Cardiac muscle cell (in vitro differentiated cells and primary cell): ENCODE results near the gene HTN1. TPM values are rescaled to one million over a fixed set of nuclear protein-coding genes. Genes with fewer than 3 reads are reported as not detected.
"Not testable (repeated sequence)": the region's sequence is repeated elsewhere in the genome, so short reads cannot be mapped to it uniquely, and the experiment has no call there.

ENCODE experiments used
- DNase-seq, 2 donors: peaks; one replicate each; pipeline versions ENCODE4 v3.0.0 to v3.0.0-alpha.2; 2010 to 2017; ENCODE audit warnings: low read depth in 1 of 2, low spot score in 1 of 2
- H3K27ac ChIP-seq: fragments of 200-600 bp; sonication (generic); 2 replicates; pipeline ENCODE4 v1.5.1; 2016
- H3K27me3 ChIP-seq: fragments of 200-600 bp; sonication (generic); 2 replicates; pipeline ENCODE4 v1.6.0; 2016; ENCODE audit warnings: control low read depth
- H3K36me3 ChIP-seq: fragments of 200-600 bp; sonication (generic); 2 replicates; pipeline ENCODE4 v1.5.1; 2016; ENCODE audit warnings: control low read depth
- H3K4me1 ChIP-seq: fragments of 200-600 bp; sonication (generic); 2 replicates; pipeline ENCODE4 v1.8.1; 2017; ENCODE audit warnings: low read depth, mild to moderate bottlenecking, mixed run types
- H3K4me3 ChIP-seq: fragments of 200-600 bp; sonication (generic); 2 replicates; pipeline ENCODE4 v1.5.1; 2016; ENCODE audit warnings: mild to moderate bottlenecking
- H3K9me3 ChIP-seq: fragments of 200-600 bp; sonication (generic); 2 replicates; pipeline ENCODE4 v1.5.1; 2017; ENCODE audit warnings: low read depth, mild to moderate bottlenecking, control low read depth
- polyA plus RNA-seq: library from polyadenylated mRNA; unstranded; fragments of >200 nt; fragmentation: Nextera tagmentation; extraction: Ambion mirVana; gene quantifications from 2 replicates; pipeline ENCODE4 v1.2.1, GENCODE V29; 2016
- total RNA-seq: library from RNA; depleted of rRNA; stranded (reverse); fragments of >200 nt; gene quantifications from 2 replicates; pipeline ENCODE4 v1.2.3, GENCODE V29; 2016
- TF ChIP-seq, protein P1 (sequence below): IDR thresholded peaks from 2 replicates; pipeline ENCODE4 v1.5.1; 2012; ENCODE audit warnings: low read depth, mild to moderate bottlenecking, low read length

The HTN1 gene
- total RNA-seq, result not detected in 2 replicates
- not detected in 2 replicates for polyA plus RNA-seq

DNA sequence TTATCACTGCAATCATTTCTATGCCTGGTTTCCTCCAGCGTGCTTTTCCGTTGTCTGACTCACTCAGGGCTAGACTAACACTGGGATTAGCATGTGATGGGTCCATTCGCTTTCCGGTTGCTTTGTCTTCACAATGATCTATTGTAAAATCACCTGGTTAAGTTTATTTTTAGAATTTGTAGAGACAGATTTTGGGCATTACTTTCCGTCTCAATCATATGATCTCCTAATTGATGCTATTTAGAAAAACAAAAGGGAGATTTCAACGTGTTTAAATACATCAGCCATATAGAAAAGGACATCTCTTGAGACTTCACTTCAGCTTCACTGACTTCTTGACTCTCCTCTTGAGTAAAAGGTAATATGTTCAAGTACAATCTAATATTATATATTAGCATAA is at the start of gene HTN1:
TSS of gene HTN1 (plus strand) at position 301 of the 400 bp plus-strand sequence. CDS start 2,639 bp downstream, outside the sequence.
- H3K4me3 ChIP-seq, H3K4me1 ChIP-seq, H3K9me3 ChIP-seq, H3K27me3 ChIP-seq, H3K27ac ChIP-seq, H3K36me3 ChIP-seq, DNase-seq: not testable (repeated sequence)

GRCh38 chr4:70000711-70001110 is 49.5 kb upstream of the HTN1 start:
- no peaks in the 10 kb centered on the region for H3K27me3 ChIP-seq
- DNase-seq, result no peak
- no peak overlapping the region for H3K4me3 ChIP-seq
- H3K4me1 ChIP-seq, result peaks cover 12% of the 10 kb centered on the region
- TF ChIP-seq, protein P1, sequence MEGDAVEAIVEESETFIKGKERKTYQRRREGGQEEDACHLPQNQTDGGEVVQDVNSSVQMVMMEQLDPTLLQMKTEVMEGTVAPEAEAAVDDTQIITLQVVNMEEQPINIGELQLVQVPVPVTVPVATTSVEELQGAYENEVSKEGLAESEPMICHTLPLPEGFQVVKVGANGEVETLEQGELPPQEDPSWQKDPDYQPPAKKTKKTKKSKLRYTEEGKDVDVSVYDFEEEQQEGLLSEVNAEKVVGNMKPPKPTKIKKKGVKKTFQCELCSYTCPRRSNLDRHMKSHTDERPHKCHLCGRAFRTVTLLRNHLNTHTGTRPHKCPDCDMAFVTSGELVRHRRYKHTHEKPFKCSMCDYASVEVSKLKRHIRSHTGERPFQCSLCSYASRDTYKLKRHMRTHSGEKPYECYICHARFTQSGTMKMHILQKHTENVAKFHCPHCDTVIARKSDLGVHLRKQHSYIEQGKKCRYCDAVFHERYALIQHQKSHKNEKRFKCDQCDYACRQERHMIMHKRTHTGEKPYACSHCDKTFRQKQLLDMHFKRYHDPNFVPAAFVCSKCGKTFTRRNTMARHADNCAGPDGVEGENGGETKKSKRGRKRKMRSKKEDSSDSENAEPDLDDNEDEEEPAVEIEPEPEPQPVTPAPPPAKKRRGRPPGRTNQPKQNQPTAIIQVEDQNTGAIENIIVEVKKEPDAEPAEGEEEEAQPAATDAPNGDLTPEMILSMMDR, result no peak
- H3K9me3 ChIP-seq, result no peaks in the 10 kb centered on the region
- H3K36me3 ChIP-seq, result no peaks in the 10 kb centered on the region
- H3K27ac ChIP-seq, result no peak overlapping the region

- peaks cover 12% of the 10 kb centered on the region for H3K4me1 ChIP-seq
- H3K4me3 ChIP-seq, result no peak overlapping the region
- no peaks in the 10 kb centered on the region for H3K27me3 ChIP-seq
- no peak for DNase-seq
- H3K27ac ChIP-seq, result no peak overlapping the region
- H3K9me3 ChIP-seq, result no peaks in the 10 kb centered on the region
- no peaks in the 10 kb centered on the region for H3K36me3 ChIP-seq
- TF ChIP-seq, protein P1, result no peak
Measured at GRCh38 chr4:70002507-70002906, 47.7 kb upstream of the HTN1 start.

DNA sequence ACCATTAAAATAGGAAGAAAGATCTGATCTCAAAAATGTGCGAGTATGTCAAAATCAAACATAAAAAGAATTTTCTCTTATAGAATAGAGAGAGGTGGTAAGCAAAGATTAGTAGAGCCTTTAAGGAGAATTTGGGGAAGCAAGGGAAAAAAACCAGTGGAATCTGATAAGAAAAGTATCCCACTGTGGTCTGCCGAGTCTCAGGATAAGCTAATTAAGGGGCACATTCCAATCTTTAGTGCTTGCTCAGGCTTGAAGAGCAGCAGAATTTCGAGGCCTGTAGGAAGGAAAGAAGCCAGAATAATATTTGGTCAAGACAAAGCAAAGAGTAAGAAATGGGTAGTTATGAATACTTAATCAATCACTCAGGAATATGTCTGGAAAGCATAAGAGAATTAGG is 41.5 kb upstream of the HTN1 start:
- Histone ChIP-seq H3K27ac (no peak overlapping the region), H3K4me3 (no peak overlapping the region), H3K9me3 (no peaks in the 10 kb centered on the region), H3K4me1 (no peaks in the 10 kb centered on the region), H3K36me3 (no peaks in the 10 kb centered on the region), H3K27me3 (no peaks in the 10 kb centered on the region)
- TF ChIP-seq, protein P1, result no peak
- DNase-seq, result no peak

GRCh38 chr4:70019006-70019405 is 31.2 kb upstream of the HTN1 start:
- not testable (repeated sequence) for H3K27ac ChIP-seq, H3K36me3 ChIP-seq, H3K4me1 ChIP-seq, H3K9me3 ChIP-seq, H3K4me3 ChIP-seq, DNase-seq, H3K27me3 ChIP-seq

- no peak overlapping the region for H3K4me3 ChIP-seq
- H3K4me1 ChIP-seq, result no peaks in the 10 kb centered on the region
- TF ChIP-seq, protein P1, result no peak
- DNase-seq, result no peak
- H3K9me3 ChIP-seq, result no peaks in the 10 kb centered on the region
- H3K27ac ChIP-seq, result no peak overlapping the region
- no peaks in the 10 kb centered on the region for H3K36me3 ChIP-seq
- H3K27me3 ChIP-seq, result no peaks in the 10 kb centered on the region
Measured at GRCh38 chr4:70023218-70023617, 27.0 kb upstream of the HTN1 start.

GRCh38 chr4:70027011-70027410 is 23.2 kb upstream of the HTN1 start:
- H3K4me3 ChIP-seq, result no peak overlapping the region
- H3K27me3 ChIP-seq, result no peaks in the 10 kb centered on the region
- H3K4me1 ChIP-seq, result no peaks in the 10 kb centered on the region
- DNase-seq, result no peak
- H3K9me3 ChIP-seq, result no peaks in the 10 kb centered on the region
- no peak overlapping the region for H3K27ac ChIP-seq
- H3K36me3 ChIP-seq, result no peaks in the 10 kb centered on the region
- TF ChIP-seq, protein P1, result no peak

GRCh38 chr4:70028159-70028558 is 22.1 kb upstream of the HTN1 start, which contains the start of gene HTN3:
Gene HTN3, plus strand, starts transcription at chr4:70028459. Its CDS starts 2,282 bp downstream, at chr4:70030741.
- H3K4me3 ChIP-seq, H3K27ac ChIP-seq, H3K36me3 ChIP-seq, DNase-seq, H3K4me1 ChIP-seq, H3K27me3 ChIP-seq, H3K9me3 ChIP-seq: not testable (repeated sequence)

GRCh38 chr4:70037559-70037958 is 12.7 kb upstream of the HTN1 start:
- not testable (repeated sequence) for H3K9me3 ChIP-seq, H3K4me1 ChIP-seq, DNase-seq

More at GRCh38 chr4:70037559-70037958, 12.7 kb upstream of the HTN1 start:
- not testable (repeated sequence) for H3K27ac ChIP-seq, H3K27me3 ChIP-seq, H3K36me3 ChIP-seq, H3K4me3 ChIP-seq
